SKM-1 (cell line): ENCODE results near the gene CLEC3B.

ENCODE experiments used
- DNase-seq: peaks from one replicate; lab custom pipeline; 2025; ENCODE audit not compliant: unreplicated experiment; lab: John Stamatoyannopoulos, UW

The CLEC3B gene

GRCh38 chr3:45003406-45003805, 22.7 kb upstream of the CLEC3B start:
- DNase-seq = no peak

DNA sequence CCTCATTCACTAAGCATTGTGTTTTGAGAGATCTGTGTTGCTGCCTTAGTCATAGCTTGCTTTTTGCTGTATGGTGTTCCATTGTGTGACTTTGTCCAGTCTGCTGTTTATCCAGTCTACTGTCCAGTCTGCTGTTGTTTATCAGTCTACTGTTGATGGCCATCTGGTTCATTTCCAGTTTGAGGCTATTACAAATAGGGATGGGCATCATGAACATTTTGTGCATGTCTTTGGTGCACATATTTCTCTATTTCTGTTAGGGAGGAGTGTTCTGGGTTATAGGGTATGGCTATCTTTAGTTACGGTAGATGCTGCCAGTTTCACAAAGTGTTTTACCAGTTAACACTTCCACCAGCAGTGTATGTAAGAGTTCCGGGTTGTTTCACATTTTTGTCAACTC, 22.2 kb upstream of the CLEC3B start:
- no peak for DNase-seq

GRCh38 chr3:45007091-45007490, 19.0 kb upstream of the CLEC3B start:
- no peak for DNase-seq

GRCh38 chr3:45008117-45008516, 18.0 kb upstream of the CLEC3B start:
- DNase-seq = no peak

DNA sequence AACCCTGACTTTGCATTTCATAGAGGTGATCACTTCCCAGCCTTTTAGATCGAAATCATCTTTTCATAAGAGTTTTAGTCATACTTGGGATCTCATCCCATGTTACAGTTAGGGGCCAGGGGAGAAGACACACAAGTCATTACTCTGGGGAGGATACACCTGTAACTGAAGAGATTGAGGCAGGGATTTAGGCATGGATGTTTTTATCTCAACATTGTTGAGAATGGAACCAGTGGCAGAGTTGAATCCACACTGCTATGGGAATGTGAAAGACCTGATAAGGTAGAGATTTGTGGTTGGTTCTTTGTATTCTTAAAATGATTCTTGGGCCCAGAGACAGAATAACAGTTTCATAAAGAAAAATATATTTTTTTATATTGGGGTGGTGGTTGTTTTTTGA, 16.2 kb upstream of the CLEC3B start:
- DNase-seq = no peak

GRCh38 chr3:45010811-45011333, 15.2 kb upstream of the CLEC3B start:
- DNase-seq = no peak

- DNase-seq = no peak
Observed at GRCh38 chr3:45011756-45012508, 14.2 kb upstream of the CLEC3B start.

DNA sequence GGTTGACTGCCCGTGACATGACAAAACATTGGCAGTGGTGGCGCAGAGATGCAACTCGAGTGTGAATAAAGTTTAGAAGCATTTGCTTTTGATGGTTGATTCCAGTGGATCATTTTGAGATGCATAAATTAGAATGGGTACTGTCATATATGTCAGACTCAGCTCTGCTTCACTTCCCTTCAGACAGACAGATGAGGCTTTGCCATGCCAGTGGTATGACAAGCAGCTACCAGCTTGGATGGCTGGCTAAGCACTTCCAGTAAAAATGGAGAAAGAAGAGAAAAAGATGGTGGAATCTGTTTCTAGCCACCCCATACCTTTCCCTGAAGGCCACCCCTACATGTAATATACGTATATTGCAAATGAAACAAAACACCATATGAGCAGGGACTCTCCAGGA, 13.5 kb upstream of the CLEC3B start:
- DNase-seq = no peak

DNA sequence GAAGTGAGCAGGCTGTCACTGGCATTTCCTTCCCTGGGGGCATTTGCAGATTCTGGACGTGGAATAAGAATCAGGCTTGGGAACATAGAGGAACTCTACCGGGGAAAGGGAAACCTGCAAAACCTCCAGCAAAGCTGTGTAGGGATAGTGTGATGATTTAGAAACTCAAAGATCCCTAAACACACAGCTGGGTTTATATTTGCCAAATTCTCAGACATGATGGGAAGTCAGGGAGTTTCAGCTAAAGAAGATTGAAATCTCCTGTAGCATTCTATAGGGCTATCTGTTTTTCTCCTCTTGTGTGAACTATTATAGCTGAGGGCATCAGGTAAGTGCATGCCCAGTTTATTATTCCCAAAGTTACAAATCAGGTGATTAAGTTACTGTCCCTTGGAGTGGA, 9.2 kb upstream of the CLEC3B start:
- DNase-seq = no peak

- no peak for DNase-seq
Observed at GRCh38 chr3:45017821-45018220, 8.3 kb upstream of the CLEC3B start.

GRCh38 chr3:45020534-45020933, 5.6 kb upstream of the CLEC3B start:
- DNase-seq = no peak

DNA sequence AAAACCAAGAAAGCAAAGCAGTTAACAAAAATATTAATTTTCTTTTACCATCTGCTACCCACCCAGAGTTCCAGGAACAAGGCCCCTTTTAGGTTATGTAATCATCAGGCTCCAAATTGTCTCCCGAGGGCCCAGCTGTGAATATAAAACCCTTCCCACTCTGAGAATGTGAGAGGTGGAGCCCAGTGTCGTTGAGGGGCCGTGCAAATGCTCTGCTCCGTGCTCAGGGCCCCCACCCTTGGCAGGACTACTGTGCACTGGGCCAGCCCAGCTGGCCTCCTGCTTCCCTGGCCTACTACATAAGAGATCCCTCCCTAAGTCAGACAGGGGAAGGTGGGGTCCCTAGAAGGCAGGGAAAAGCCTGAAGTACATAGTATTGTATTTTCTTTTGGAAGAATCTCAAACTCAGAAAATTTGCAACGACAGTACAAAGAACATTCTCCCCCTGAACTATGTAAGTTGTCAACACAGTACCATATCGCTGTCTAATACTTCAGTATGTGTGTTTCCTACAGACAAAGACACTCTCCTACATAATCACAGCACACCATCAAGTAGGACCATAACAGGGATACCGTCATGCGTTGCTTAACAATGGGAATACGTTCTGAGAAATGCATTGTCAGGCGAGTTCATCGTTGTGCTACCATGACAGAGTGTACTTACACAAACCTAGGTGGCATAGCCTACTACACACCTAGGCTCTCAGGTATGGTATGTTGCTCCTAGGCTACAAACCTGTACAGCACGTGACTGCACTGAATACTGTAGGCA, 4.4 kb upstream of the CLEC3B start:
- DNase-seq = no peak

DNA sequence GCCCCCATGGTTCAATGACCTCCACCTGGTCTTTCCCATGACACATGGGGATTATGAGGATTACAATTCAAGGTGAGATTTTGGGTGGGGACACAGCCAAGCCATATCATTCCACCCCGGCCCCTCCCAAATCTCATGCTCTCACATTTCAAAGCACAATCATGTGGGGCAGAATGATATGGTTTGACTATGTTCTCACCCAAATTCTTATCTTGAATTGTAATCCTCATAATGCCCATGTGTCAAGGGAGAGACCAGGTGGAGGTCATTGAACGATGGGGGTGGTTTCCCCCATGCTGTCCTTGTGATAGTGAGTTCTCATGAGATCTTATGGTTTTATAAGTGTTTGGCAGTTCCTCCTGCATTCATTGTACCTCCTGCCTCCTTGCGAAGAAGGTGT, 2.4 kb upstream of the CLEC3B start:
- DNase-seq = no peak

DNA sequence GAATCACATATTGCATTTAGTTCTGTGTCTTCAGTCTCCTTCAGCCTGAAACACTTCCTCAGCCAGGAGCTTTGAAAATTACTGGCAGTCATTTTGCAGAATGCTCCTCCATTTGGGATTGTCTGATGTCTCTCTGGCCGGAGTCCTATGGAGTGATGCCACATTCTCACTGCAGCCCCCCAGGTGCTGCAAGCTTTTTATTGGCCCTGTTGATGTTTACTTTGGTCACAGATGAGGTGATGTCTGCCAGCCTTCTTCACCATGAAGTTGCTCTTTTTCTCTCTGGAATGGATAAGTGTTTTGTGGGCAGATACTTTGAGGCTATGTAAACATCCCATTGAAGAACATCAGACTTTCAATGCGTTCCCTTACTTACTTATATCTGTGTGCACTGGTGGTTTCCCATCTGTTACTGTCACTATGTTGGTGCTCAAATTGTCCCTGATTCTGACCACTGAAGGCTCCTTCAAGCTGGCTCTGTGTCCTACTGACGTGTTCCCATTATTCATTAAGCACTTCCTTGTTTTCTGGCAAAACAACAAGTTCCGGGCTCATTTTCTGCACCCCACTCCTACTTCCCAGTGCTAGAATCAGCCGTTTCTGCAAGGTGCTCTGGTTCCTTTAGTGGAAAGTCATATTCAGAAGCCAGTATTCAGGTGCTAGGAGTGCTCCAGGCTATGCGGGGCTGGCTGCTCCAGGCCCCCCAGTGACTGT, 1.4 kb upstream of the CLEC3B start:
- DNase-seq = no peak

DNA sequence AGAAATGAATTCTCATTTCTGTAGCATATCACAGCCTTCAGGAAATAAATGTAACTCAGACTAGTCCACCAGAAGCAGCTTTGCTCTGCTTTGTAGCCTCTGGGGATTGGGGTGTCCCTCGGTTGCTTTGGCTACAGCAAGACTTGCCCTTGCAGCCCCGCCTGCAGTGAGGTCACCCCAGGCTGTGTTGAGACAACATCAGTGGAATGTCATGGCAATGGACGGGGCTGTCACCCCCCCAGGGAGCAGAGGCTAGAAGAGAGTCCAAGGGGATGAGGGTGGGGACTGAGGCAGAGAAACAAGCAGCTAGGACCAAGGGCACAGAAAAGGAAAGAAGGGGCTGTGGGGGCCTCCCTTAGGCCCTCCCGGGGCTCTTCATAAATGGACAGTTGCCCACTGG, 854 bp downstream of the CLEC3B start:
- DNase-seq = no peak

- no peak for DNase-seq
Observed at GRCh38 chr3:45027441-45027840, 1.3 kb downstream of the CLEC3B start.

DNA sequence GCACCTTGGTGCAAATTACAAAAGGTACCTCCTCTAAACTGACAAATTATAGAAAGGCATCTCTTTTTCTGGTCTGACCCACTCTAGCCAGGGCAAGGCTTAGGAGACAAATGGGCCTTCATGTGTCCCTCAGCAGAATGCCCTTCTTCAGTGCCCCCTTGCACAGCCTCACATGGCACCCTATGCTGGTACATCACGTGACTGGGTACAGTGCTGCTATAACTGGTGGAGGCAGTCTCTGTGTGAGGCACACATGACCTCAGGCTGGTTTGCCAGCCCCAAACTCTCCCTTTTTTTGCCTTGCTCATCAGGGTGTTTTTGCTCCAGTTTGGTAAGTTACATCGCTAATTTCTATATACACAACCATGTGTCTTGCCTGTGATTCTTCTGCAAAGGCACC, 3.1 kb downstream of the CLEC3B start:
- no peak for DNase-seq

DNA sequence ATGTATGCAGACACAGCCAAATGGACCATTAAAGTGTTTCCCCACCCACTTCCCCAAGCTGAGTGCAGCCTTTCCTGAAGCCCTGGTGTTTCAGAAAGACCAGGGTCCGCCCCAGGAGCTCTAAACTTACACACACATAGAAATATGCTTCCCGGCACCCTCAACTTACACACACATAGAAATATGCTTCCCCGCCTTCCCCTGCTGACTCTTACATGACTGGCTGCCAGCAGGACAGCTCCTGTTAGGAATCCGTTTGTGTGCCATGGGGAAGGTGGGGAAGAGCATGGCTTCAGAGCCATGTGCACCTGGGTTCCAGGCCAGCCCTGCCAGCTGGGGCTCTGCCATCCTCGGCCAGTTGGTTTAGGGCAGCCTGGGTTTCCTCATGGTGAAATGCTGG, 3.6 kb downstream of the CLEC3B start:
- DNase-seq = no peak

- DNase-seq = no peak
Observed at GRCh38 chr3:45031531-45031930, 5.4 kb downstream of the CLEC3B start.

GRCh38 chr3:45032113-45032512, 6.0 kb downstream of the CLEC3B start:
- no peak for DNase-seq

DNA sequence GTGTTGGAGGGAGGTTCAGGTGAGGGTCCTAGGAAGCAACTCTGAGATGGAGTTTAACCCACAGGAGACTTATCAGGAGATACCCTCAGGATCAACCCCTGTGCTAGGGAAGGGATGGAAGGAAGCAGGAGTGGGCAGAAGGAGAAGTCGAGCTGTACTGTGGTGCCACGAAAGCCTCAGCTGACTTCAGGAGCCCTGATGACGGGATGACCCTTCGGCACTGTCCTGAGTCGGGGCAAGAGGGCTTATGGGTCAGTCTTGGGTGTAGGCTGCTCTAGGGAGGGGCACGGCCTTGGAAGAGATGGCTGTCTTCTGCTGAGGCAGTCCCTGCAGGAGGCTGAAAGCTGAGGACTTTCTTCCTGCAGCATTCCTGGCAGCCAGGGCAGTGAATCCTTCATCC, 7.7 kb downstream of the CLEC3B start:
- DNase-seq = no peak
